Measurements from ENCODE around the gene LPP. TPM values are rescaled to one million over a fixed set of nuclear protein-coding genes. Genes with fewer than 3 reads are reported as not detected.

The LPP gene
- total RNA-seq, 1 experiment from 2014 or later: 54.0 TPM

DNA sequence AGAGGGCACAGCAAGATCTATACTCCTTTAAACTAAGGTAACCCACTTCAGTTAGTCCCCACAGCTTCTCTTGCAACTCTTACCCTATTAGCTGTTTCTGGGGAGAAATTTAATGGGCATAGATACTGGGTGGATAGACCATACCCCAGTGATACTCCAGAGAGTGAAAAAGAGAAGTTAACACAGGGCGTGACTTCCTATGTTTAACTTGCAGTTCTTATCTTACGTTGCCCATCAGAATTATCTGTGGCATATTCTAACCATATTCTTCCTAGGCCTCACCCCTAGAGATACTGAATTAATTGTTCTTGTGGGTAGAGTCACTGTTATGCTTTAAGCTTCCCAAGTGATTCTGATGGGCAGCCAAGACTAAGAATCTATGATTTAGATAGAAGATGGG, 532.4 kb downstream of the LPP start:
- POLR2A ChIA-PET: no interaction called here
- DNase-seq (ENCODE audit: low read depth, low spot score): no peak
- BruUV-seq (replicated peaks): no TSS peak
- Histone ChIP-seq H4K20me1 (ENCODE audit: insufficient read depth) (no peaks in the 10 kb centered on the region), H3K4me3 (replicated peaks in 1 of 2; ENCODE audit: low read depth in 1 of 2, low read length in 2 of 2) (no peak overlapping the region), H2AFZ (ENCODE audit: low read depth, low read length, poor library complexity, severe bottlenecking) (no peak overlapping the region), H3K4me2 (ENCODE audit: low read length) (no peak overlapping the region), H3K36me3 (ENCODE audit: control insufficient read depth in 1 of 2, insufficient read depth in 2 of 2, low read length in 2 of 2) (no peaks in the 10 kb centered on the region), H3K79me2 (ENCODE audit: insufficient read depth, low read length) (no peaks in the 10 kb centered on the region), H3K9ac (ENCODE audit: low read length) (no peak overlapping the region), H3K27ac (ENCODE audit: low read depth, low read length) (no peak overlapping the region), H3K9me3 (ENCODE audit: control insufficient read depth in 1 of 2, insufficient read depth in 1 of 2, low read depth in 1 of 2, low read length in 2 of 2) (no peaks in the 10 kb centered on the region), H3K9me2 (ENCODE audit: insufficient read depth) (no peaks in the 10 kb centered on the region), H3K27me3 (ENCODE audit: insufficient read depth, low read length) (no peaks in the 10 kb centered on the region), H3K4me1 (ENCODE audit: control insufficient read depth in 1 of 2, insufficient read depth in 2 of 2, low read length in 2 of 2) (no peaks in the 10 kb centered on the region)
- CTCF ChIA-PET: no interaction called here
- ATAC-seq: no peak
- no peak for TF ChIP-seq EZH2 (IDR thresholded peaks at IDR 0.05)
- no peak for TF ChIP-seq POLR2A (IDR thresholded peaks at IDR 0.05; ENCODE audit: borderline replicate concordance, extremely low read depth, insufficient read depth, insufficient read length)
- no peak for TF ChIP-seq ZNF274 (IDR thresholded peaks at IDR 0.05; ENCODE audit: low read depth, low read length)
- TF ChIP-seq SIN3A (IDR thresholded peaks at IDR 0.05; ENCODE audit: low read depth): no peak
- no peak for TF ChIP-seq JUND (IDR thresholded peaks at IDR 0.05)
- TF ChIP-seq RAD21 (IDR thresholded peaks at IDR 0.05; ENCODE audit: low read depth): no peak
- no peak for TF ChIP-seq EZH2phosphoT487 (IDR thresholded peaks at IDR 0.05; ENCODE audit: borderline replicate concordance)
- TF ChIP-seq FOSL1 (IDR thresholded peaks at IDR 0.05; ENCODE audit: low read depth): no peak
- no peak for TF ChIP-seq MAX (IDR thresholded peaks at IDR 0.05)
- TF ChIP-seq, protein P1, sequence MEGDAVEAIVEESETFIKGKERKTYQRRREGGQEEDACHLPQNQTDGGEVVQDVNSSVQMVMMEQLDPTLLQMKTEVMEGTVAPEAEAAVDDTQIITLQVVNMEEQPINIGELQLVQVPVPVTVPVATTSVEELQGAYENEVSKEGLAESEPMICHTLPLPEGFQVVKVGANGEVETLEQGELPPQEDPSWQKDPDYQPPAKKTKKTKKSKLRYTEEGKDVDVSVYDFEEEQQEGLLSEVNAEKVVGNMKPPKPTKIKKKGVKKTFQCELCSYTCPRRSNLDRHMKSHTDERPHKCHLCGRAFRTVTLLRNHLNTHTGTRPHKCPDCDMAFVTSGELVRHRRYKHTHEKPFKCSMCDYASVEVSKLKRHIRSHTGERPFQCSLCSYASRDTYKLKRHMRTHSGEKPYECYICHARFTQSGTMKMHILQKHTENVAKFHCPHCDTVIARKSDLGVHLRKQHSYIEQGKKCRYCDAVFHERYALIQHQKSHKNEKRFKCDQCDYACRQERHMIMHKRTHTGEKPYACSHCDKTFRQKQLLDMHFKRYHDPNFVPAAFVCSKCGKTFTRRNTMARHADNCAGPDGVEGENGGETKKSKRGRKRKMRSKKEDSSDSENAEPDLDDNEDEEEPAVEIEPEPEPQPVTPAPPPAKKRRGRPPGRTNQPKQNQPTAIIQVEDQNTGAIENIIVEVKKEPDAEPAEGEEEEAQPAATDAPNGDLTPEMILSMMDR (IDR thresholded peaks at IDR 0.05 in 2 of 3, conservative IDR thresholded peaks at IDR 0.05 in 1 of 3; ENCODE audit: borderline replicate concordance in 1 of 3, insufficient read depth in 1 of 3, low read depth in 2 of 3, low read length in 2 of 3): no peak
- intact Hi-C loops (cut with micrococcal nuclease): no loop called here
- RAD21 ChIA-PET (ENCODE audit: low non-redundant PET in 1 of 2, low total read pairs in 2 of 2, uncharacterized antibody in 2 of 2, unreplicated experiment in 2 of 2): no interaction called here

- intact Hi-C loops (cut with micrococcal nuclease): no loop called here
- CTCF ChIA-PET: no interaction called here
- no TSS peak for BruUV-seq (replicated peaks)
- TF ChIP-seq SIN3A (IDR thresholded peaks at IDR 0.05; ENCODE audit: low read depth): no peak
- TF ChIP-seq EZH2phosphoT487 (IDR thresholded peaks at IDR 0.05; ENCODE audit: borderline replicate concordance): no peak
- no peak for TF ChIP-seq POLR2A (IDR thresholded peaks at IDR 0.05; ENCODE audit: borderline replicate concordance, extremely low read depth, insufficient read depth, insufficient read length)
- no peak for TF ChIP-seq EGR1 (IDR thresholded peaks at IDR 0.05; ENCODE audit: low read depth)
- peak; percentile 38 for TF ChIP-seq RAD21 (IDR thresholded peaks at IDR 0.05; ENCODE audit: low read depth)
- no peak for TF ChIP-seq CBX3 (IDR thresholded peaks at IDR 0.05; ENCODE audit: low read depth)
- no peak for TF ChIP-seq SP1 (IDR thresholded peaks at IDR 0.05; ENCODE audit: low read depth)
- no peak for TF ChIP-seq TCF7L2 (IDR thresholded peaks at IDR 0.05; ENCODE audit: borderline replicate concordance, extremely low read depth, insufficient read depth, insufficient read length)
- TF ChIP-seq SRF (IDR thresholded peaks at IDR 0.05; ENCODE audit: low read depth): no peak
- no peak for TF ChIP-seq YY1 (IDR thresholded peaks at IDR 0.05; ENCODE audit: extremely low read depth, insufficient replicate concordance, low read depth, low read length)
- TF ChIP-seq, protein P1 (IDR thresholded peaks at IDR 0.05 in 2 of 3, conservative IDR thresholded peaks at IDR 0.05 in 1 of 3; ENCODE audit: borderline replicate concordance in 1 of 3, insufficient read depth in 1 of 3, low read depth in 2 of 3, low read length in 2 of 3): 0 out of 6 replicates have a peak, but pooled peaks of 2 of the 3 experiments have one; percentile 11 to 12
- TF ChIP-seq ELF1 (IDR thresholded peaks at IDR 0.05; ENCODE audit: borderline replicate concordance, low read depth): no peak
Measured at GRCh38 chr3:188687389-188687788, 533.4 kb downstream of the LPP start.

More at GRCh38 chr3:188687389-188687788, 533.4 kb downstream of the LPP start:
- Histone ChIP-seq H3K4me2 (ENCODE audit: low read length) (no peak overlapping the region), H3K27ac (ENCODE audit: low read depth, low read length) (no peak overlapping the region), H3K36me3 (ENCODE audit: control insufficient read depth in 1 of 2, insufficient read depth in 2 of 2, low read length in 2 of 2) (no peaks in the 10 kb centered on the region), H3K9me3 (ENCODE audit: control insufficient read depth in 1 of 2, insufficient read depth in 1 of 2, low read depth in 1 of 2, low read length in 2 of 2) (no peaks in the 10 kb centered on the region), H3K4me1 (ENCODE audit: control insufficient read depth in 1 of 2, insufficient read depth in 2 of 2, low read length in 2 of 2) (no peaks in the 10 kb centered on the region), H3K4me3 (replicated peaks in 1 of 2; ENCODE audit: low read depth in 1 of 2, low read length in 2 of 2) (no peak overlapping the region), H3K9ac (ENCODE audit: low read length) (no peak overlapping the region), H3K27me3 (ENCODE audit: insufficient read depth, low read length) (no peaks in the 10 kb centered on the region), H3K79me2 (ENCODE audit: insufficient read depth, low read length) (no peaks in the 10 kb centered on the region), H3K9me2 (ENCODE audit: insufficient read depth) (no peaks in the 10 kb centered on the region), H4K20me1 (ENCODE audit: insufficient read depth) (no peaks in the 10 kb centered on the region), H2AFZ (ENCODE audit: low read depth, low read length, poor library complexity, severe bottlenecking) (no peak overlapping the region)
- POLR2A ChIA-PET: no interaction called here
- RAD21 ChIA-PET (ENCODE audit: low non-redundant PET in 1 of 2, low total read pairs in 2 of 2, uncharacterized antibody in 2 of 2, unreplicated experiment in 2 of 2): no interaction called here
- ATAC-seq: peak; percentile 14; the same call in 1 of the 2 replicates
- no peak for DNase-seq (ENCODE audit: low read depth, low spot score)
